GM13977 (cell line): ENCODE measurements around the gene ADAM10.

ENCODE experiments used
- DNase-seq: peaks from one replicate; pipeline ENCODE4 v3.0.0; 2012; ENCODE audit warnings: low spot score
- CTCF ChIP-seq: IDR thresholded peaks from 2 replicates; pipeline ENCODE4 v1.5.1; 2012; ENCODE audit warnings: mild to moderate bottlenecking, control low read depth; ENCODE audit not compliant: insufficient read depth; ENCODE audit errors: extremely low read depth, missing control alignments
- in situ Hi-C: fragments of 300-500 bp; cut with MboI; formaldehyde crosslinking; loops from one replicate; pipeline ENCODE4 v1.12.0; 2022; ENCODE audit warnings: low sequenced_read_pairs, low pct_unique_long_range_greater_than_20kb, mixed read lengths, inconsistent platforms; ENCODE audit not compliant: unreplicated experiment

Gene ADAM10

GRCh38 chr15:58760385-58761009, 11.0 kb upstream of the ADAM10 start:
- TF ChIP-seq CTCF: no peak
- no peak for DNase-seq
- in situ Hi-C loops: loop anchor here (25.0 kb wide), 1 partner anchor 498 kb away; no protein-coding TSS in a partner anchor

GRCh38 chr15:58758141-58758540, 8.6 kb upstream of the ADAM10 start:
- peak; percentile 41 for DNase-seq
- in situ Hi-C loops: loop anchor here (25.0 kb wide), 1 partner anchor 496 kb away; no protein-coding TSS in a partner anchor
- TF ChIP-seq CTCF: peak; percentile 53

GRCh38 chr15:58755956-58756355, 6.4 kb upstream of the ADAM10 start:
- TF ChIP-seq CTCF: no peak
- no peak for DNase-seq
- in situ Hi-C loops: loop anchor here (25.0 kb wide), 1 partner anchor 494 kb away; no protein-coding TSS in a partner anchor

GRCh38 chr15:58755350-58755749, 5.8 kb upstream of the ADAM10 start:
- no peak for DNase-seq
- TF ChIP-seq CTCF: no peak
- in situ Hi-C loops: loop anchor here (25.0 kb wide), 1 partner anchor 493 kb away; no protein-coding TSS in a partner anchor

GRCh38 chr15:58752716-58753115, 3.2 kb upstream of the ADAM10 start:
- no peak for DNase-seq
- in situ Hi-C loops: loop anchor here (25.0 kb wide), 1 partner anchor 490 kb away; no protein-coding TSS in a partner anchor
- no peak for TF ChIP-seq CTCF

GRCh38 chr15:58748852-58749531, 515 bp downstream of the ADAM10 start:
- DNase-seq: peak; percentile 39

More at GRCh38 chr15:58748852-58749531, 515 bp downstream of the ADAM10 start:
- in situ Hi-C loops: no loop called here
- no peak for TF ChIP-seq CTCF
